Uterus (tissue), 2 donors: ENCODE data around the gene LRRN3.

Experiments used
- CTCF ChIP-seq, 4 experiments: fragments of 200-600 bp in 2 of 4; fragments of 450-650 bp in 2 of 4; sonication (generic) in 2 of 4; IDR thresholded peaks; one replicate each; pipeline ENCODE4 v1.5.1; 2016 to 2019; ENCODE audit warnings: antibody characterized with exemption in 4 of 4, mild to moderate bottlenecking in 2 of 4, moderate library complexity in 1 of 4
- POLR2A ChIP-seq, 2 donors: fragments of 450-650 bp; IDR thresholded peaks; one replicate each; pipeline ENCODE4 v1.6.1; 2016; ENCODE audit warnings: antibody characterized with exemption in 2 of 2, mild to moderate bottlenecking in 1 of 2, moderate library complexity in 1 of 2

- TF ChIP-seq CTCF (IDR thresholded peaks at IDR 0.05): no peak
- TF ChIP-seq POLR2A (IDR thresholded peaks at IDR 0.05): no peak
Observed at GRCh38 chr7:111067682-111068081, 23.2 kb upstream of the LRRN3 start.
